ENCODE measurements around the gene PRKAR1B.

DNA sequence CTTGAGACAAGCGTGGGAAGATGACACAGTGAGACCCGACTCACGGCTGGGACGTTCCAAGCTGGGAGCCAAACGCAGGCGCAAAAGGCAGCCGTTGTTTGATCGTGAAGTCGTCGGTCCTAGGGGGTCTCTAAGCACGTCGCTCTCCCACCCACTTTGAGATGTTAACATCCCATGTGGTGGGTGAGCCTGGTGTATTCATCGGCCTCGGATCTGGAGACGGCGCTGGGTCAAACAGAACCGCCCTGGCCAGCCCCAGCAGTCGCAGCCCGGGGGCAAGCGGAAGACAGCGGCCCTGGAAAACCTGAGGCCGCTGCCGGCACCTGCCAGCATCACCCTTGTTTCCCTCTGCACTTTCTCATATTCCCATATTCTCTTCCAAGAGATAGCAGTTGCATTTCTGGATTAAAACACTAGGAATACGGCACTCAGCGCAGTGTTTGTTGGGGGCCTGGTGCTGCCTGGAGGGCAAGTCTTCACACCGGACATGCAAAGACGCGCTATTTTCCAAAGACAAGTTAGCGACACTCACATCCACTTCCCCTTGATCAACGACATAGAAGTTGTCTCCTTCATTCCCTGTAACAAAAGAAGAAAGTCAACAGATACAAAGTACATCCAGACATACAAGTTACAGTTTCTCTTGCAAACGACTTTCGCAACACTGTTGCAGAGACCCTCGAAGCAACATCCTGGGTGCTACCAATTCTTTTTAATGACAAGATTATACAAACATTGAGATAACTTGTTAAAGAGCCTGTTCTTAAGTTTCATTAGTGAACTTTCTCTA, 121.2 kb downstream of the PRKAR1B start:
- TF ChIP-seq, protein P1, sequence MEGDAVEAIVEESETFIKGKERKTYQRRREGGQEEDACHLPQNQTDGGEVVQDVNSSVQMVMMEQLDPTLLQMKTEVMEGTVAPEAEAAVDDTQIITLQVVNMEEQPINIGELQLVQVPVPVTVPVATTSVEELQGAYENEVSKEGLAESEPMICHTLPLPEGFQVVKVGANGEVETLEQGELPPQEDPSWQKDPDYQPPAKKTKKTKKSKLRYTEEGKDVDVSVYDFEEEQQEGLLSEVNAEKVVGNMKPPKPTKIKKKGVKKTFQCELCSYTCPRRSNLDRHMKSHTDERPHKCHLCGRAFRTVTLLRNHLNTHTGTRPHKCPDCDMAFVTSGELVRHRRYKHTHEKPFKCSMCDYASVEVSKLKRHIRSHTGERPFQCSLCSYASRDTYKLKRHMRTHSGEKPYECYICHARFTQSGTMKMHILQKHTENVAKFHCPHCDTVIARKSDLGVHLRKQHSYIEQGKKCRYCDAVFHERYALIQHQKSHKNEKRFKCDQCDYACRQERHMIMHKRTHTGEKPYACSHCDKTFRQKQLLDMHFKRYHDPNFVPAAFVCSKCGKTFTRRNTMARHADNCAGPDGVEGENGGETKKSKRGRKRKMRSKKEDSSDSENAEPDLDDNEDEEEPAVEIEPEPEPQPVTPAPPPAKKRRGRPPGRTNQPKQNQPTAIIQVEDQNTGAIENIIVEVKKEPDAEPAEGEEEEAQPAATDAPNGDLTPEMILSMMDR (IDR thresholded peaks at IDR 0.05 in 2 of 3, conservative IDR thresholded peaks at IDR 0.05 in 1 of 3; ENCODE audit: borderline replicate concordance in 1 of 3, insufficient read depth in 1 of 3, low read depth in 2 of 3, low read length in 2 of 3) = no peak
- no peak for TF ChIP-seq POLR2AphosphoS5 (IDR thresholded peaks at IDR 0.05; ENCODE audit: low read depth, low read length)
- no peak for TF ChIP-seq POLR2A (IDR thresholded peaks at IDR 0.05; ENCODE audit: borderline replicate concordance, extremely low read depth, insufficient read depth, insufficient read length)
- no peak for TF ChIP-seq EZH2phosphoT487 (IDR thresholded peaks at IDR 0.05; ENCODE audit: borderline replicate concordance)
- no peak for TF ChIP-seq EZH2 (IDR thresholded peaks at IDR 0.05)
- TF ChIP-seq FOSL1 (IDR thresholded peaks at IDR 0.05; ENCODE audit: low read depth) = no peak
- no peak for TF ChIP-seq YY1 (IDR thresholded peaks at IDR 0.05; ENCODE audit: extremely low read depth, insufficient replicate concordance, low read depth, low read length)
- TF ChIP-seq, protein P2, sequence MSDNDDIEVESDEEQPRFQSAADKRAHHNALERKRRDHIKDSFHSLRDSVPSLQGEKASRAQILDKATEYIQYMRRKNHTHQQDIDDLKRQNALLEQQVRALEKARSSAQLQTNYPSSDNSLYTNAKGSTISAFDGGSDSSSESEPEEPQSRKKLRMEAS (IDR thresholded peaks at IDR 0.05) = no peak
- TF ChIP-seq, protein P3, sequence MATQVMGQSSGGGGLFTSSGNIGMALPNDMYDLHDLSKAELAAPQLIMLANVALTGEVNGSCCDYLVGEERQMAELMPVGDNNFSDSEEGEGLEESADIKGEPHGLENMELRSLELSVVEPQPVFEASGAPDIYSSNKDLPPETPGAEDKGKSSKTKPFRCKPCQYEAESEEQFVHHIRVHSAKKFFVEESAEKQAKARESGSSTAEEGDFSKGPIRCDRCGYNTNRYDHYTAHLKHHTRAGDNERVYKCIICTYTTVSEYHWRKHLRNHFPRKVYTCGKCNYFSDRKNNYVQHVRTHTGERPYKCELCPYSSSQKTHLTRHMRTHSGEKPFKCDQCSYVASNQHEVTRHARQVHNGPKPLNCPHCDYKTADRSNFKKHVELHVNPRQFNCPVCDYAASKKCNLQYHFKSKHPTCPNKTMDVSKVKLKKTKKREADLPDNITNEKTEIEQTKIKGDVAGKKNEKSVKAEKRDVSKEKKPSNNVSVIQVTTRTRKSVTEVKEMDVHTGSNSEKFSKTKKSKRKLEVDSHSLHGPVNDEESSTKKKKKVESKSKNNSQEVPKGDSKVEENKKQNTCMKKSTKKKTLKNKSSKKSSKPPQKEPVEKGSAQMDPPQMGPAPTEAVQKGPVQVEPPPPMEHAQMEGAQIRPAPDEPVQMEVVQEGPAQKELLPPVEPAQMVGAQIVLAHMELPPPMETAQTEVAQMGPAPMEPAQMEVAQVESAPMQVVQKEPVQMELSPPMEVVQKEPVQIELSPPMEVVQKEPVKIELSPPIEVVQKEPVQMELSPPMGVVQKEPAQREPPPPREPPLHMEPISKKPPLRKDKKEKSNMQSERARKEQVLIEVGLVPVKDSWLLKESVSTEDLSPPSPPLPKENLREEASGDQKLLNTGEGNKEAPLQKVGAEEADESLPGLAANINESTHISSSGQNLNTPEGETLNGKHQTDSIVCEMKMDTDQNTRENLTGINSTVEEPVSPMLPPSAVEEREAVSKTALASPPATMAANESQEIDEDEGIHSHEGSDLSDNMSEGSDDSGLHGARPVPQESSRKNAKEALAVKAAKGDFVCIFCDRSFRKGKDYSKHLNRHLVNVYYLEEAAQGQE (IDR thresholded peaks at IDR 0.05; ENCODE audit: low read depth) = no peak
- TF ChIP-seq SRF (IDR thresholded peaks at IDR 0.05; ENCODE audit: low read depth) = no peak
- TF ChIP-seq ZNF274 (IDR thresholded peaks at IDR 0.05; ENCODE audit: low read depth, low read length) = no peak
- no peak for TF ChIP-seq ZFX (IDR thresholded peaks at IDR 0.05)
- no peak for TF ChIP-seq TCF7L2 (IDR thresholded peaks at IDR 0.05; ENCODE audit: borderline replicate concordance, extremely low read depth, insufficient read depth, insufficient read length)

Measured in HCT116 (cell line).